GM12878 (cell line): ENCODE data around the gene TOR1B. TPM values are rescaled to one million over a fixed set of nuclear protein-coding genes. Genes with fewer than 3 reads are reported as not detected.

Source experiments
- ATAC-seq: fragments of 200-7000 bp; cut with Tn5 transposase; 3 replicates; pipeline ENCODE4 v1.9.1; 2020; ENCODE audit warnings: mild to moderate bottlenecking, moderate library complexity
- BruUV-seq: library from RNA; stranded (reverse); fragments of 400-500 nt; replicated peaks from 2 replicates; lab custom pipeline; 2021; lab: Mats Ljungman, UMichigan
- CTCF ChIA-PET: fragments of 300-600 bp; sonication (Branson Sonifier 250); formaldehyde crosslinking; extraction: SDS; loops from one replicate; lab custom pipeline; 2021; ENCODE audit warnings: inconsistent platforms; lab: Yijun Ruan, JAX
- POLR2A ChIA-PET: fragments of 350-600 bp; formaldehyde crosslinking; extraction: SDS; loops from one replicate; lab custom pipeline; 2021; ENCODE audit warnings: inconsistent platforms; lab: Charles Lee
- RAD21 ChIA-PET: fragments of 300-600 bp; sonication (Branson Sonifier 250); formaldehyde crosslinking; loops from one replicate; lab custom pipeline; 2023; ENCODE audit warnings: antibody characterized with exemption; ENCODE audit not compliant: unreplicated experiment; lab: Charles Lee
- SMC1A ChIA-PET: fragments of 300-600 bp; sonication (Branson Sonifier 250); formaldehyde crosslinking; loops from one replicate; lab custom pipeline; 2023; ENCODE audit not compliant: unreplicated experiment, uncharacterized antibody; lab: Charles Lee
- DNase-seq: peaks from one replicate; pipeline ENCODE4 v3.0.0-alpha.2; 2011; ENCODE audit warnings: low read depth, low spot score
- FAIRE-seq: peaks from 3 replicates; lab custom pipeline; 2011; peaks lifted over from hg19 to GRCh38; lab: Jason Lieb, UNC
- H2AFZ ChIP-seq: 2 replicates; pipeline ENCODE4 v1.6.0; 2011; ENCODE audit warnings: low read depth, low read length, control low read depth; ENCODE audit not compliant: control insufficient read depth
- H3K27ac ChIP-seq: 2 replicates; pipeline ENCODE4 v1.5.1; 2011; ENCODE audit warnings: control low read depth; ENCODE audit not compliant: control insufficient read depth, insufficient read depth
- H3K27me3 ChIP-seq, 2 experiments: replicated peaks in 1 of 2; 2 replicates each; pipeline versions ENCODE4 v1.6.0 to v1.6.1; 2011; ENCODE audit warnings: low read length in 1 of 2; ENCODE audit not compliant: control insufficient read depth in 2 of 2, insufficient read depth in 2 of 2
- H3K36me3 ChIP-seq, 2 experiments: 2 replicates each; pipeline ENCODE4 v1.5.1; 2011; ENCODE audit warnings: low read length in 1 of 2; ENCODE audit not compliant: control insufficient read depth in 2 of 2, insufficient read depth in 2 of 2
- H3K4me1 ChIP-seq: 2 replicates; pipeline ENCODE4 v1.6.1; 2011; ENCODE audit warnings: mild to moderate bottlenecking, low read length, moderate library complexity, mixed read lengths; ENCODE audit not compliant: control insufficient read depth, insufficient read depth
- H3K4me2 ChIP-seq: 2 replicates; pipeline ENCODE4 v1.6.0; 2011; ENCODE audit warnings: control low read depth; ENCODE audit not compliant: control insufficient read depth, insufficient read depth
- H3K4me3 ChIP-seq: fragments of 200-600 bp; sonication (generic); 2 replicates; pipeline ENCODE4 v1.5.1; 2016
- H3K79me2 ChIP-seq: 2 replicates; pipeline ENCODE4 v1.6.0; 2011; ENCODE audit warnings: low read length; ENCODE audit not compliant: control insufficient read depth, insufficient read depth
- H3K9ac ChIP-seq: 2 replicates; pipeline ENCODE4 v1.8.0; 2011; ENCODE audit warnings: low read length, control low read depth, mixed read lengths; ENCODE audit not compliant: control insufficient read depth, insufficient read depth
- H3K9me3 ChIP-seq: replicated peaks from 3 replicates; pipeline ENCODE4 v1.5.1; 2011; ENCODE audit warnings: mild to moderate bottlenecking, low read length; ENCODE audit not compliant: control insufficient read depth, insufficient read depth
- H4K20me1 ChIP-seq: 2 replicates; pipeline ENCODE4 v1.6.0; 2011; ENCODE audit not compliant: control insufficient read depth, insufficient read depth
- BACH1 ChIP-seq: fragments of 450-650 bp; IDR thresholded peaks from 2 replicates; pipeline ENCODE4 v1.6.1; 2017; ENCODE audit warnings: mild to moderate bottlenecking, borderline replicate concordance
- BCLAF1 ChIP-seq: fragments of 450-650 bp; IDR thresholded peaks from 2 replicates; pipeline ENCODE4 v1.6.1; 2017; ENCODE audit warnings: antibody characterized with exemption, mild to moderate bottlenecking, moderate library complexity
- CBX3 ChIP-seq: fragments of 200-600 bp; sonication (generic); IDR thresholded peaks from 2 replicates; pipeline ENCODE4 v1.6.1; 2016; ENCODE audit warnings: low read depth, borderline replicate concordance
- CHD1 ChIP-seq: IDR thresholded peaks from 2 replicates; pipeline ENCODE4 v1.6.1; 2012; ENCODE audit warnings: low read depth, low read length, improper control_type of control experiment
- EED ChIP-seq: sonication (generic); IDR thresholded peaks from 2 replicates; pipeline ENCODE4 v1.6.1; 2016; ENCODE audit warnings: antibody characterized with exemption, low read depth
- HDAC6 ChIP-seq: fragments of 200-600 bp; sonication (generic); IDR thresholded peaks from one replicate; pipeline ENCODE4 v1.8.0; 2017; ENCODE audit warnings: antibody characterized with exemption; ENCODE audit not compliant: unreplicated experiment
- IRF5 ChIP-seq: fragments of 450-650 bp; IDR thresholded peaks from 2 replicates; pipeline ENCODE4 v1.6.1; 2017; ENCODE audit warnings: borderline replicate concordance
- MYB ChIP-seq: fragments of 150-350 bp; IDR thresholded peaks from 2 replicates; pipeline ENCODE4 v1.6.1; 2014; ENCODE audit warnings: mild to moderate bottlenecking, low read depth, low read length, borderline replicate concordance
- NR2C2 ChIP-seq: IDR thresholded peaks from 2 replicates; pipeline ENCODE4 v1.6.1; 2011; ENCODE audit warnings: borderline replicate concordance, low read depth; ENCODE audit not compliant: control insufficient read depth, insufficient read length
- RBBP5 ChIP-seq: fragments of 200-600 bp; sonication (generic); conservative IDR thresholded peaks from 2 replicates; pipeline ENCODE4 v1.6.1; 2016
- RUNX3 ChIP-seq: IDR thresholded peaks from 2 replicates; pipeline ENCODE4 v1.6.1; 2012; ENCODE audit warnings: low read length, inconsistent platforms
- TAF1 ChIP-seq: IDR thresholded peaks from 2 replicates; pipeline ENCODE4 v1.6.1; 2011; ENCODE audit warnings: mild to moderate bottlenecking, low read depth, low read length, borderline replicate concordance
- ZNF207 ChIP-seq: fragments of 450-650 bp; IDR thresholded peaks from 2 replicates; pipeline ENCODE4 v1.6.1; 2014; ENCODE audit warnings: antibody characterized with exemption, mild to moderate bottlenecking, borderline replicate concordance
- ZNF24 ChIP-seq: fragments of 450-650 bp; IDR thresholded peaks from 2 replicates; pipeline ENCODE4 v1.6.1; 2017; ENCODE audit warnings: antibody characterized with exemption, mild to moderate bottlenecking
- WGBS: methylation state at CpG from one replicate; pipeline ENCODE4 v1.1.6; 2016; ENCODE audit warnings: low lambda C conversion rate; ENCODE audit not compliant: insufficient replicate concordance, insufficient coverage; ENCODE audit errors: missing lambda C conversion rate; 5-methylcytosine and 5-hydroxymethylcytosine counted together
- in situ Hi-C: fragments of 300-500 bp; cut with MboI; formaldehyde crosslinking; loops from 9 replicates; pipeline ENCODE4 v1.14.3; 2018; ENCODE audit warnings: mixed read lengths
- intact Hi-C: fragments of 100-400 bp; cut with micrococcal nuclease; formaldehyde crosslinking; loops from one replicate; pipeline ENCODE4 v1.14.2; 2022; ENCODE audit not compliant: unreplicated experiment
- polyA plus RNA-seq, 11 experiments: library from polyadenylated mRNA; depleted of rRNA in 4 of 11; unstranded in 6 of 11; stranded (reverse) in 5 of 11; fragments of >200 nt; fragmentation: Nextera tagmentation in 4 of 11; fragmentation: Illumina TruSeq in 1 of 11; extraction: Ambion mirVana in 4 of 11; extraction: Trizol in 1 of 11; gene quantifications; 1 replicate in 1 of 11; 2 replicates in 10 of 11; pipeline versions ENCODE4 v1.2.1 to v1.2.3, GENCODE V29; 2011 to 2016; ENCODE audit warnings: inconsistent platforms in 2 of 11, missing spikeins in 2 of 11, low read depth in 1 of 11
- total RNA-seq, 4 experiments: library from RNA; depleted of rRNA in 3 of 4; stranded (reverse); fragments of >200 nt in 3 of 4; fragmentation: Illumina TruSeq in 1 of 4; extraction: Trizol in 1 of 4; gene quantifications; 2 replicates each; pipeline versions ENCODE4 v1.2.1 to v1.2.3, GENCODE V29; 2013 to 2021

Gene TOR1B
- total and polyA plus RNA-seq, 10 of the 15 experiments (the other 5 are each of a cell fraction or from before 2014, with no cell fraction given) = 1.8 to 17.5 (median 9.9) TPM

GRCh38 chr9:129814432-129815223, 11.6 kb downstream of the TOR1B start:
- SMC1A ChIA-PET = no interaction called here
- Histone ChIP-seq H3K9ac (no peak overlapping the region), H3K4me1 (peaks cover 3% of the 10 kb centered on the region), H3K9me3 (no peaks in the 10 kb centered on the region), H3K27me3 (no peaks in the 10 kb centered on the region), H3K36me3 (peaks cover 7 to 17% of the 10 kb centered on the region in 2 experiments), H4K20me1 (no peaks in the 10 kb centered on the region), H3K27ac (no peak overlapping the region), H2AFZ (no peak overlapping the region), H3K79me2 (no peaks in the 10 kb centered on the region), H3K4me3 (no peak overlapping the region), H3K4me2 (no peak overlapping the region)
- intact Hi-C loops (no loop called here), in situ Hi-C loops (no loop called here)
- no peak for TF ChIP-seq BACH1
- TF ChIP-seq CHD1 = no peak
- TF ChIP-seq TAF1 = no peak
- no peak for TF ChIP-seq MYB
- TF ChIP-seq ZNF24 = no peak
- TF ChIP-seq CBX3 = no peak
- no peak for TF ChIP-seq EED
- no peak for TF ChIP-seq NR2C2
- no peak for TF ChIP-seq RBBP5
- no peak for TF ChIP-seq RUNX3
- no peak for TF ChIP-seq IRF5
- no peak for TF ChIP-seq ZNF207
- TF ChIP-seq HDAC6 = no peak
- TF ChIP-seq BCLAF1 = no peak
- no TSS peak for BruUV-seq
- POLR2A ChIA-PET = no interaction called here
- FAIRE-seq (no peak), DNase-seq (no peak), ATAC-seq (no peak)
- CTCF ChIA-PET = no interaction called here
- RAD21 ChIA-PET = no interaction called here
- 98% methylated on average over 16 of the region's 17 CpGs for WGBS
